HG03108 (cell line): ENCODE measurements around the gene NEDD4L.
"Not testable (repeated sequence)": the region's sequence is repeated elsewhere in the genome, so short reads cannot be mapped to it uniquely, and the experiment has no call there.

ENCODE experiments used
- ATAC-seq: cut with Tn5 transposase; IDR thresholded peaks from one replicate; pipeline ENCODE4 v1.9.1; 2021; ENCODE audit warnings: moderate library complexity; ENCODE audit not compliant: unreplicated experiment

NEDD4L gene

DNA sequence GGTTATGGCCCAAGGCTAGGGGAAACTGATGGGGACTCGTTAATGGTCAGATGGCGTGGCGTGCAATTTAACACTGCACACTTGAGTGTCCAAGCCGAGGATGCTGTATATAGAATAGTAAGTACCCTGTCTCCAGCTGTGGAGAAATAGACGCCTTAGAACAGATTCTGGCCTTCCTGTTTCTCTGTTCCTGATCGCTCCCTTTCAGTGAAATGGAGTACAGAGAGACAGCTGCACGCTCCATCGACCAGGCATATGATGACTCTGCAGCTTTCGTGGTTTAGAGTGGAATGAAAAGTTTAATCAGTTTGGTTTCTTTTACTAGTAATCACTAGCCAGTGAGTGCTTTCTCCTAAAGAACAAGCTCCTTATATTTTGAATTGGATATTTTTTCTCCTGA lies 213.4 kb downstream of the NEDD4L start:
- no peak for ATAC-seq

DNA sequence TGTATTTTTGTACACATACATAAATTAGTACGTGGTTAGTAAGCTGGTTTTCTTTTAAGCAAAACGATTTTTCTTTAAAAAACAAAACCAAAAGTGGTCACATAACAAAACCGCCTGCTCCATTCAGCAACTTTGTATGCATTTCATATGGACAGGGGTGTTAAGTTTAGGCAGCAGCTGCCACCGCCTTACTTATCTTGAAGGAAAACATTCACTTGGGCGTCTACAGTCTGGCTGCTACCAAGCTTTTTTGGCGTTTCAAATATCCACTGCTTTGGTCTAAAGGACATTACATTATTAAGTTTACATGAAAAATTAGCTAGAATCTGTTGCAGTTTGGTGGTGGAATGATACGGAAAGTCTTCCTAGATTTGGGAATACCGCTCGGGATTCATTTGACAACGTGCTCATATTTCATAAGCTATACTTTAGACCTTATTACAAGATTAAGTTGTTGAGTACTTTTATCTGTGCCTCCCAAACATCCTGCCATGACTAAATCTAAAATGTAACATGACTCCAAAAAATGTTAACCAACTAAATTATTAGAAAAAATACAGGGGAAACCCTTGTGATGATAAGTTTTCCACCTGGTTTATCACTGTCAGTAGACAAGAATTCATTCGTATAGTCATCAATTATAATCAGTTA lies 214.8 kb downstream of the NEDD4L start:
- no peak for ATAC-seq

DNA sequence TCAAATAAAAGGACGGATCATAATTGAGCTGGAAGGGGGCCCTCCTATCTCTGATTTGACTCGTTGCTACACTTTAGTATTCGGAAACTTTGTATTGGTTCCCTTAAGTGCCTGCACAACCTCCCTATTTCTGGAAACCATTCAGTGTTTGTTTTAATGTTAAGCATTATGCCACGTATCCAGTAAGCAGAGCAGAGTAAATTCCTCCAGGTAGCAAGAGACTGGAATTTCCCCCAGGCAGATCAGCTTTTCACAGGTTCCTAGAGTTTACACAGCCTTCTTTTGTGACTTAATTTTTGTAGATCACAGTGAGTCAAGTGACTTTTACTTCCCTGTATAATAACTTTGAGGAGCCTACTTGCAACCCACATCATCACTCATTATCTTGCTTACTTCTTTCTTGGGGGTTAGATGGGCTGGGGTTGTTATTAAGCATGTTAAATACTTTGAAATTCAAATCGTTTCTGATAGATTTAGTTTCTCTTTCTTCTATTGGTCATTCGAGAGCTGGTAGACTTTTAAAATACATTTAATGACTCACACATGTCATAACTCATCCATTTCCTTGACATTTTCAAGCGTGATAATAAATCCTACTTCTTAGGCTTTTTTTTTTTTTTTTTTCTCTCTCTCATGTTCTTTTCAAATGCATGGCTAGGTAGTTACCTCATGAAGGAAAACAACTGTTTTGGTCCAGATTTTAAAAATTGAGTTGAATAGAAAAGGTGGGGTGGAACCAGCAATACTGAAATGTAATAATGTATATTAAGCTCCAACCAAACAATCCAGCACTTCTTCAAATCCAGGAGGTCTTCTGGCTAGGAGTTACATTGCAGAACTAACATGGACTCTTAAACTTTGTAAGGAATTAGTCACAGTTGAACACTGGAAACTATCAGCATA lies 219.3 kb downstream of the NEDD4L start:
- ATAC-seq = no peak

DNA sequence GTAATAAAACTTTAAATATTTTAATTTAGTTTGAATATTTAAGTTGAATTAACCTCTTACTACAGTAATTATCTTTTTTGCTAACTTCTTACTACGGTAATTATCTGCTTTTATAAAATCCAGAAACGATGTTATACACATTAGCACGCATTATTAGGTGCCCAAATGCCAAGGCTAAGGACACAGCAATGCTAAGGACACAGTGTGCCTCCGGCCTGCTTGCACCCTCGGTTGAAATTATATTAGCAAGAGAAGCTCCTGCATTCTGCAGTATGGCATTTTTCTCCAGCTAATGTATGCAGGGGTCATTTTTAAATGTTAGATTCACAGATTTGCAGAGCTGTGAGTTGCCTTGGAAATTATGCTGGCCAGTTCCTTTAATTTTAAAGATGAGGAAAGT lies 220.0 kb downstream of the NEDD4L start:
- ATAC-seq = no peak

DNA sequence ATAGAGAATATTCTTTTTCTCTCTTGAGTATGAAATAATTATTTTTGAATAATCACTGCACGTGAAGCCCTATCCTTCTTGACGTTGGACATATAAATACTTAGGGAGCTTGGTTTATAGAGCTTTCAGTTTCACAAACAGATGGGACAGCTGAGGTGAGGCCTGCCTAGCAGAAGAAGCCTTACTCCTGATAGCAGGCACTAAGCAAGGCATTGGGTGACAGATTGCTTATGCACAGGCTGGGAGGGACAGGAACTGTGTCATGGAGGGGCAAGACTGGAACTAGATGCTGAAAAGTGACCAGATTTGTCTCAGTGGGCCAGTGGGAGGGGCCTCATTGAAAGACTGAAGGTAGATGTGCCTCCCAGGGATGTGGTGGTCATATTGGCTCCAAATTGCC lies 220.8 kb downstream of the NEDD4L start:
- no peak for ATAC-seq

DNA sequence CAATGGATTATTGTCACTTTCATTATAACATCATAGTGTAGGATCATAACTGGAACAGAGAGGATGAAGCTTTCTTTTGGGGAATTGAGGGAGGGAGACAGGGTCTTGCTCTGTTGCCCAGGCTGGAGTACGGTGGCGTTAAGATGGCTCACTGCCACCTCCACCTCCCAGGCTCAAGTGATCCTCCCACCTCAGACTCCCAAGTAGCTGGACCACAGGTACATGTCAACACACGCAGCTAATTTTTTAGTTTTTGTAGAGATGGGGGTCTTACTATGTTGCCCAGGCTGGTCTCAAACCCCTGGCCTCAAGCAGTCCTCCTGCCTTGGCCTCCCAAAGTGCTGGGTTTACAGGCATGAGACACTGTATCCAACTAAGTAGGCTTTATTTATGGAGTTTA lies 221.5 kb downstream of the NEDD4L start:
- ATAC-seq = not testable (repeated sequence)

DNA sequence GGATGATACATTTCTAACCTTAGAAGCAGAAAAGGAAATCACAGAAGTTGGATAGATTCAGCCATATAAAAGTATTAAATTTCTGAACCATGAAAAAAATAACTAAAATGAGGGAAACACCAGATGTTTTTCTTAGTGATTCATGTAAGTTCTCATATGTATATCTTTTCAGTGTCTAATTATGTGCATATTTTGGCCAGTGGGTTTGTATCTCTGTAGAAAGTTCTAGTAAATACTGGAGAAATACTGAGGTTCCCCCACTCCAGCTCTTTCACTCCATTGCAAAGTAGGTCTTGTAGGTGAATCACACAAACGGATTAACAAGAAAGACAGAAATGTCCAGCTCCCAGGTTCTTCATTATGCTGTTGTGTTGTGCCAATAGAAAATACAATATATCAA lies 222.3 kb downstream of the NEDD4L start:
- no peak for ATAC-seq

DNA sequence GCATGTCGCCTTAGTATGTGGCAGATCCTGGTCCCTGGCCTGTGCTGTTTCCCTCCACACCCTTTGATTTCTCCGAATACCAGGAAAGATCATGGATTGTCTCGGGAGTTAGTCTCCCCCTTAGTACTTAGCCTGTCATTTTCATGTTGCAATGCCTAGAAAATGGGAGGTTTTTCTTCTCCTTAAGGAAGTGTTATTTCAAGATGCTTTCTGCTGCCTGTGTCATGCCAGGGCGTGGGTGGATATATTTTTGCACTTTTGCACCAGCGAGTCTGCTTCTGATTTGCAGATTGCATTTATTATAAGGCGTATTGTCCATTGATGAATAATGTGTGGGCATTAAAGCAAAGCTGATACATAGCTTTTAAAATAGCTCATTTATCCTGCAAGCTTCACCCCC lies 223.5 kb downstream of the NEDD4L start:
- ATAC-seq = no peak

DNA sequence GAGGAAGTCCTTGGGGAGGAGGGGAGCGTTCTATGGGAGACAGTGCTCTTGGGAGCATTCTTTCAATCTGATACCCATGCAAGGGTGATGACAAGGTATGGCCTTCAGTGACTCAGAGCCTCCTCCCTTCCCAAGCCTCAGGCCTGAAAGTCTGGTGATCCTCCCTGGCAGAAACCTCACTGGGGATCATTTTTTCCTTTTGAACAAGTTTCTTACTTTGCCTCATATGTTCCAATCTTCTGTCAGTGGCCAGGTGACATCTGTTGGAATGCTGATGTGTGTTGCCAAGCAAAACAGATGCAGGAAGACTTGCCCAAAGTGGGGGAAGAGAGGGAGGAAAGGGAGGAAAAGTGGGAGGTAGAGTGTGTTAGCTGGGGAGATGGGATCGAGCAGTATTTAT lies 224.8 kb downstream of the NEDD4L start:
- no peak for ATAC-seq

DNA sequence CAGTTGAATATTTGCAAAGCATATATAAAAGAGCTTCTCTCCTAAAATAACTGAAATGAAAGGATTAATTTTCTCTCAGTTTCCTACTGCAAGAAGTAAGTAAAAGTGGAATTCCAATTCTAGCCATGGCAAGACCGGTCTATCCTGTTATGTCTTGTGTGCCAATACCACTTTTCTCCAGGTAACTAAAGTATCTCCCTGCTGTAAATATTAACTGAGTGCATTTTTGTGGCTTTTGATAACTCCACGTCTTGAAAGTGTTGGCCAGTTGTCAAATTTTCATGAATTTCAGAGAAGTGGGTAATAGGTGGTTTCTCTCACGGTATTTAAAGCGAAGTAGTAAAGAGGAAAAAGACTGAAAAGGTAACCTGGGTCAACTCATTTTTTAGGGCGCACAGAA lies 225.9 kb downstream of the NEDD4L start:
- no peak for ATAC-seq

DNA sequence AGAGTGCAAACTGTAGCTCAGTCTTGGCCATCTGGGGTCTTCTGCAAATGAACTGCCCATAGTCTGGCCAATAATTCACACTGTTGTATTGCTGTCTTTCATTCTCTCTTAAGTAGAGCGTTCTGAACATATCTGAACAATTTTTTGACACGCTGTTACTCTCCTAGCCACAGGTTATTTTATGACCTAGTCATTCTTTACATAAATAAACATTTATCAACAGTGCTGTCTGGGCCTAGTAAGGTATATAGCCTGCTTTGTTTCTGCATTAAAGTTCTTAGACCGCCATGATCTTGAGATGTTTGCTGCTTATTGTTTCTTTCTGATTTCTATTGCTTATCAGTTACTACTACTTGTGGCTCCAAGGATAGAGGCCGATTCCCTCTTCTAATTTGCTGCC lies 226.4 kb downstream of the NEDD4L start:
- ATAC-seq = no peak

DNA sequence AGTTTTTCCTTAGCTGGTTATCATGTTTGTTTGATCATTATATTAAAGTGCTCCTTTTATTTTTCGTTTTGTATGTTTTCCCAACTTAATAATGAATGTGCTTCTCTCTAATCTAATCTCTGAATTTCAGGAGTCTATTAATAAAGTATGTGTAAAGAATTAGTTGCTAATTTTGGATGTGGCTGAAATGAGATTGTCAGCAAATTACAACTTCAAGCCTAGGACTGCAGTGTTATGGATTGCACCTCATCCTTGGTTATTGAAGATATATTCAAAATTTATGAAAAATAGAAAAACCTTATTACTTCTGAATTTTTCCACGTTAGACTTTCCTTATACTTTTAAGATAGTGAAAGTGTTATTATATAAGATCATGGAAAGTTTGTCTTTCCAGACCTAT lies 227.7 kb downstream of the NEDD4L start:
- ATAC-seq = no peak

DNA sequence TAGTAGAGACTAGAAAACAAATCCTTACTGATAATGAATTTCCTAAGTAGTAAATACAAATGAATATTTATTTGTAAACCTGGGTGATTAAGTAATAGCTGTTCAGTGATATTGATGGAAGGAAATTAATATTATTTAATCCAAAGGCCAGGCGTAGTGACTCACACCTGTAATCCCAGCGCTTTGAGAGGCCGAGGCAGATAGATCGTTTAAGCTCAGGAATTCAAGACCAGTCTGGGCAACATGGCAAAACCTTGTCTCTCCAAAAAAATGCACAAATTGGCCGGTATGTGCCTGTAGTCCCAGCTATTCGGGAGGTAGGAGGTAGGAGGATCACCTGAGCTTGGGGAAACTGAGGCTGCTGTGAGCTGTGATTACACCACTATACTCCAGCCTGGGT lies 228.2 kb downstream of the NEDD4L start:
- no peak for ATAC-seq

DNA sequence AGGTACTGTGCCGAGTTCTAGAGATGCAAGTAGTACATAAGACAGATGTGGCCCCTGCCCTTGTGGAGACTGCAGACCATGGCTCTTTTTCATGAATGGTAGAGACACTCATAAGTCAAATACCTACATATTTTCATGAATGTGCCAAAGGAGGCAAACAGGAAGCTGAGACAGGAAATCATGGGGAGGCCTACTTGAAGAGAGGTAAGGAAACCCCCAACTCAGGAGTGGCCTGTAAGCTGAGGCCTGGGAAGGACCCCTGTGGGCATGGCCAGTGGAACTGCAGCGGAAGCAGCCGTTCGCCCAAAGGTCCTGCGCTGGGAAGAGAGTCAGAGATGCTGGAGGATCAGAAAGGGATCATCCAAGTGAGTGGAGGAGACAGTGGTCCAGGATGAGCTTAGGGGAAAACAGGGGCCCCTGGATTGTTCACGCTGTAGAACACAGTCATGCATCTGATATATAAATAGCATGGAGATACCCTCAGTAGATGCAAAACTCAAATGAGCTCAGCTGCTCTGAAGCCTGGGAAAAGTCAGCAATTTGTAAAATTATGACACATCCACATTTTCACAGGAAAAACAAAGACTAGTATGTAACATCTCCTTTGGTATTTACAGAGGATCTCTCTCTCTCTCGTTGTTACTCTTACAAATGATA lies 228.9 kb downstream of the NEDD4L start:
- ATAC-seq = no peak

DNA sequence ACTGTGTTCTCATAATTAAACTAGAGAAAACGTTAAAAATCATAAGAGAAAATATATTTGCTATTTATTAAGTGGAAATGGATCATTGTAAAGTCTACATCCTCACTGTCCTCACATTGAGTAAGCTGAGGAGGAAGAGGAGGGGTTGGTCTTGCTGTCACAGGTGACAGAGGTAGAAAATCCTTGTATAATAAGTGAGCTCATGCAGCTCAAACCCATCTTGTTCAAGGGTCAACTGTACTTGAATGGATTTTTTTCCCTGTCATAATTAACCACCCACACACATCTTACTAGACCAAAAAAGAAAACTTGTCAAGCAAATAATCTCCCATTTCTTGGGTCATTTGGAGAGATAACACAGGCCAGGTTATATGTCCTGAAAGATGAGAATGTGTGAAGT lies 231.2 kb downstream of the NEDD4L start:
- no peak for ATAC-seq

DNA sequence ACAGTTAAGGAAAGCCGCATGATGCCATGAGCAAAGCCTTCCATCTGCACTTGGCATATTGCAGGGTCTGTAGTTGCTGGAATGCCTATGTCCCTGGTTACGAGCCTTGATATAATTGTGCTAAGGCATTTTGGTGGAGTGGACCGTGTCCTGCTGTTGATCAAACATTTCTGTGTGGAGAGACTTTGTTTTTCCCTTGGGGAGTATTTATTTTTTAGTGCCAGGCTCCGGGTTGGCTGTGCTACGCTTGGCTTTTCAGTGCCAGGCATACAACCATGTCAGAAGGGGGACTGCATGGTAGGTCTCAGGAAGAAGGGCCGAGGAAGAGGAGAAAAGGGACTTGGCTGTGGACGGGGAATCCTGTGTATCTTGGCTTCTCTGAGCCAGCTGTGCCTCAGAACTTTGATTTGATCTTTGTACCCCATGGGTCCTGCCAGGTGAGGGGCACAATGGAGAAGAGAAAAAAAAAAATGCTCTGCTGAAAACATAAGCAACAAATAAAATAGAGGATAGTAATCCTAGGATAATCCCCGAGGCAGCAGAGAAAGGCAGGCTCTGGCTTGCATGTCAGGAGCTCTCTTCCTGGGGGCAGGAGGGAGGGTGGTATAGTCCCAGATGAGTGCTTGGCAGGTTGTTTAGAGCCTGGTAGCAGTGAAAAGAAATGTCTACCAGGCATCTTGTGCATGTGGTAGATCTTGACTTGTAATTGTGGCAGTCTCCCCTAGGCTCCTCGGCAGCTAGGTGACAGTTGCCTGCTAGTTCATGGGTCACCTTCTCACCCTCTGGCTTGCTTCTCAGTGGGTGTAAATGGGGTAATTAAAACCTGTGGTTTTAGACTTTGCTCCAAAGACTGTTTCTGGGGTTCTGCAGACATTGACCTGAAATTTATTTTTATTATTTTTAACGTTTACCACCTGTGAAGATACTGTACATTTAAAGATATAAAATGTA lies 233.0 kb downstream of the NEDD4L start:
- no peak for ATAC-seq

DNA sequence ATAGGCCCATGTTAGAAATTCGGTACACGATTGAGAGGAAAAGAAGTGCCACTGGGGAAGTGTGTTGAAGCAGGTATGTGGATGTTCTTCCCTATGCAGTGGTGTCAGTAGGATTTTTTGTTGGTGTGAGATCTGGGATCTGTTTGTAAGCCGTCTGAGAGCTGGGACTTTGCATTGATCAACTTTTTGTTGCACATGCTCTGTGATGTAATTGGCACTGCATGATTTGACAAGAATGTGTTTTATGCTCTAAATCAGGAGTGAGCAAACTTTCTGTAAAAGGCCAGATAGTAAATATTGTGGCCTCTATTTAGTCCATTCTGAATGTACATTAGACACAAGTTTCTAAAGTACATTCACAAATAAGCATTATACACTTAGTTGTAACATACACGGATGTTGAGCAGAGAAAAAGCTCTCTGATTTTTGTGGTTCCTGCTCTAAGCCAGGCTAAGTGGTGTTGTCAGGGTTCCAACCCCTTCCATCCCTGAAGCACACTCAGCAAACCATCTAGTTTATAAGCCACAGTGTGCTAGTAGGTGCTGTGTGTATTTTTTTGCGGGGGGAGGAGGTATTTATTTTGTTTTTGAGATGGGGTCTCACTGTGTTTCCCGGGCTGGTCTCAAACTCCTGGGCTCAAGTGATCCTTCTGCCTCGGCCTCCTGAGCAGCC lies 235.6 kb downstream of the NEDD4L start:
- no peak for ATAC-seq

DNA sequence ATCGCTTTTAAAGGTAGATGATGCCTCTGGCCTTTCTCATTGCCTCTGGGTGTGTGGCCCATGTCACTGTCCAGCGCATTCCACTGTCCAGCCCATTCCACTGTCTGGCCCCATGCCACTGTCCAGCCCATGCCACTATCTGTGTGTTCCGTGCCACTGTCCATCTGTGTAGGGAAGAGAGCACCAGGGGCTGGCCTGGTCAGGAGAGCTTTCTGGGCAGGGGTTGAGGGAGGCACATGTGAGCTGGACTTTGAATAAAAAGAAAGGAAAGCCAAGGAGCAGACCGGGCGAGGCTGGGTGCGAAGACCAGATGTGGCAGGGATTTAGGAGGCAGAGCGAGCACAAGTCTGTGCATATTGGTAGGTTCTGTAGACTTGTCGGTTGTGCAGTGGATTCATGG lies 236.2 kb downstream of the NEDD4L start:
- no peak for ATAC-seq

DNA sequence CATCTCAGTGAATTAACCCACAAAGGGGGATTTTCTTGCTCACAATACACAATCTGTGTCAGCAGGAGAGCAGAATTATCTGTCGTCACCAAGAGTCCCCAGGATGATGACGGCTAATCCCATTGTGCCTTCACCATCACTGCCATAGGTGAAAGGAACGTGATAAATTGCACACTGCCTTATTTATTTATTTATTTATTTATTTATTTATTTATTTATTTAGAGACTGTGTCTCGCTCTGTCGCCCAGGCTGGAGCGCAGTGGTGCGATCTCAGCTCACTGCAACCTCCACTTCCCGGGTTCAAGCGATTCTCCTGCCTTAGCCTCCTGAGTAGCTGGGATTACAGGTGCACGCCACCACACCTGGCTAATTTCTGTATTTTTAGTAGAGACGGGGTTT lies 238.8 kb downstream of the NEDD4L start:
- ATAC-seq = not testable (repeated sequence)

DNA sequence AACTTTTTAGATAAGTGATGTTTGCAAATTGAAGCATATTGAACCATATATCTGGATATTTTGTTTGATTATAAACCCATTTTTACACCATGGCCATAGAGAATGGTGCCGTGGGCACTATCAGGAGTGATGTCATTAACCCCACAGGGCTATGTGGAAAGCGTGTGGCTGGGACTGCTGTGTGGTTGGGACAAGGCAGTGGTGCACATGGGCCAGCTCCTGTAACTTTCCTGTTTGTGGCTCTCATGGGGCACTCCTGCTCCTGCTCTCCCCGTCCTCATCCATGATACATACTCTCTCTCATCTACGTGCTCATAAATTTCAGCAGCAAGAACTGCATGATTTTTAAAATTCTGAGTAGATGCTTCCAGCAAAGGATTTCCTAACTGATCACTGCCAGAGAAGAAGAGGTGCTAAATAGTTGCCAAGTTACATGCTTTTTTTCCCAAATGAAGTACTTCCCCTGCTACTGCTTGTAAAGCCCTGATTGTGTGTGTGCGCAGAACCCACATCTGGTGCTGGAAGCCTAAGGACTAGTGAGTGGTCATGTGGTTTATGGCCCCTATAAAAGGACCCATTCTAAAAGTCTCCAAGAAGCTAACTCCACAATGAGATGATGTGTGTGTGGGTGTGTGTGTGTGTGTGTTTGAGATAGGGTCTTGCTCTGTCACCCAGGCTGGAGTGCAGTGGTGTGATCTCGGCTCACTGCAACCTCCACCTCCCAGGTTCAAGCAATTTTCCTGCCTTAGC lies 240.8 kb downstream of the NEDD4L start:
- no peak for ATAC-seq
